Loucy (cell line): ENCODE measurements around the gene RAVER2.

Experiments
- H2AFZ ChIP-seq: fragments of 200-600 bp; sonication (generic); 2 replicates; pipeline ENCODE4 v1.6.0; 2016; ENCODE audit warnings: antibody characterized with exemption, mild to moderate bottlenecking, low read length, moderate library complexity
- H3F3A ChIP-seq: fragments of 200-600 bp; 2 replicates; pipeline ENCODE4 v1.6.0; 2016; ENCODE audit warnings: antibody characterized with exemption, low read depth, mild to moderate bottlenecking
- H3K27me3 ChIP-seq: fragments of 200-600 bp; sonication (generic); 2 replicates; pipeline ENCODE4 v1.6.1; 2014; ENCODE audit warnings: low read length, mild to moderate bottlenecking; ENCODE audit not compliant: insufficient read depth, poor library complexity, severe bottlenecking
- H3K36me3 ChIP-seq: fragments of 200-600 bp; sonication (generic); 2 replicates; pipeline ENCODE4 v1.6.1; 2016; ENCODE audit warnings: low read length; ENCODE audit not compliant: insufficient read depth
- H3K4me1 ChIP-seq: fragments of 200-600 bp; sonication (generic); 2 replicates; pipeline ENCODE4 v1.5.1; 2014; ENCODE audit warnings: low read length, mild to moderate bottlenecking; ENCODE audit not compliant: insufficient read depth, poor library complexity, severe bottlenecking
- H3K4me2 ChIP-seq: fragments of 200-600 bp; sonication (generic); 2 replicates; pipeline ENCODE4 v1.6.0; 2014; ENCODE audit warnings: antibody characterized with exemption, low read length, low read depth, mild to moderate bottlenecking; ENCODE audit not compliant: poor library complexity, severe bottlenecking
- H3K4me3 ChIP-seq: fragments of 200-600 bp; sonication (generic); 2 replicates; pipeline ENCODE4 v1.5.1; 2014; ENCODE audit warnings: low read length, mild to moderate bottlenecking, mixed read lengths; ENCODE audit not compliant: poor library complexity, severe bottlenecking
- H3K79me2 ChIP-seq: fragments of 200-600 bp; sonication (generic); 2 replicates; pipeline ENCODE4 v1.6.1; 2014; ENCODE audit warnings: low read length; ENCODE audit not compliant: insufficient read depth
- H3K9ac ChIP-seq: fragments of 200-600 bp; sonication (generic); 2 replicates; pipeline ENCODE4 v1.6.0; 2014; ENCODE audit warnings: mild to moderate bottlenecking, low read depth, low read length, moderate library complexity; ENCODE audit not compliant: poor library complexity, severe bottlenecking
- H3K9me2 ChIP-seq: fragments of 200-600 bp; sonication (generic); replicated peaks from 2 replicates; pipeline ENCODE4 v1.6.1; 2016; ENCODE audit warnings: low read depth, low read length, mixed read lengths
- H3K9me3 ChIP-seq: fragments of 200-600 bp; sonication (generic); 2 replicates; pipeline ENCODE4 v1.6.1; 2014; ENCODE audit warnings: mild to moderate bottlenecking, antibody characterized with exemption, low read length, low read depth; ENCODE audit not compliant: insufficient read depth
- H4K20me1 ChIP-seq: fragments of 200-600 bp; sonication (generic); 2 replicates; pipeline ENCODE4 v1.6.0; 2014; ENCODE audit warnings: antibody characterized with exemption, low read length, mild to moderate bottlenecking; ENCODE audit not compliant: insufficient read depth, poor library complexity, severe bottlenecking
- CTCF ChIP-seq: fragments of 200-600 bp; sonication (generic); conservative IDR thresholded peaks from 2 replicates; pipeline ENCODE4 v1.5.1; 2014; ENCODE audit warnings: mild to moderate bottlenecking, antibody characterized with exemption, low read length
- EZH2phosphoT487 ChIP-seq: fragments of 200-600 bp; IDR thresholded peaks from 2 replicates; pipeline ENCODE4 v1.6.1; 2018; ENCODE audit warnings: antibody characterized with exemption, mild to moderate bottlenecking, moderate library complexity, borderline replicate concordance

Gene RAVER2

GRCh38 chr1:64848136-64848535, 103.3 kb downstream of the RAVER2 start:
- H3K27me3 ChIP-seq, result no peaks in the 10 kb centered on the region
- no peaks in the 10 kb centered on the region for H3F3A ChIP-seq
- no peak overlapping the region for H3K9ac ChIP-seq
- no peak overlapping the region for H3K4me3 ChIP-seq
- no peaks in the 10 kb centered on the region for H3K9me2 ChIP-seq
- no peaks in the 10 kb centered on the region for H3K9me3 ChIP-seq
- no peaks in the 10 kb centered on the region for H4K20me1 ChIP-seq
- TF ChIP-seq CTCF (no peak), EZH2phosphoT487 (no peak)
- no peaks in the 10 kb centered on the region for H3K4me1 ChIP-seq
- H2AFZ ChIP-seq, result no peak overlapping the region
- H3K79me2 ChIP-seq, result no peaks in the 10 kb centered on the region
- H3K36me3 ChIP-seq, result peaks cover 94% of the 10 kb centered on the region; the same call in 1 of the 2 replicates
- H3K4me2 ChIP-seq, result no peak overlapping the region

- H3K79me2 ChIP-seq, result no peaks in the 10 kb centered on the region
- TF ChIP-seq EZH2phosphoT487, result no peak
- H4K20me1 ChIP-seq, result no peaks in the 10 kb centered on the region
- no peak overlapping the region for H3K9ac ChIP-seq
- H3K4me1 ChIP-seq, result no peaks in the 10 kb centered on the region
- H3F3A ChIP-seq, result no peaks in the 10 kb centered on the region
- no peaks in the 10 kb centered on the region for H3K27me3 ChIP-seq
- H3K4me2 ChIP-seq, result no peak overlapping the region
- H2AFZ ChIP-seq, result no peak overlapping the region
- H3K36me3 ChIP-seq, result peaks cover 94% of the 10 kb centered on the region; the same call in 1 of the 2 replicates
- H3K9me3 ChIP-seq, result no peaks in the 10 kb centered on the region
- H3K4me3 ChIP-seq, result no peak overlapping the region
- no peaks in the 10 kb centered on the region for H3K9me2 ChIP-seq
Measured at GRCh38 chr1:64848803-64849202, 103.9 kb downstream of the RAVER2 start.

- no peak overlapping the region for H2AFZ ChIP-seq
- no peaks in the 10 kb centered on the region for H3F3A ChIP-seq
- H4K20me1 ChIP-seq, result no peaks in the 10 kb centered on the region
- TF ChIP-seq EZH2phosphoT487 (no peak), CTCF (no peak)
- no peak overlapping the region for H3K9ac ChIP-seq
- H3K4me1 ChIP-seq, result no peaks in the 10 kb centered on the region
- no peak overlapping the region for H3K4me2 ChIP-seq
- H3K79me2 ChIP-seq, result no peaks in the 10 kb centered on the region
- peaks cover 94% of the 10 kb centered on the region; the same call in 1 of the 2 replicates for H3K36me3 ChIP-seq
- no peaks in the 10 kb centered on the region for H3K9me3 ChIP-seq
- no peak overlapping the region for H3K4me3 ChIP-seq
- no peaks in the 10 kb centered on the region for H3K27me3 ChIP-seq
- H3K9me2 ChIP-seq, result no peaks in the 10 kb centered on the region
Measured at GRCh38 chr1:64849942-64850341, 105.1 kb downstream of the RAVER2 start.

GRCh38 chr1:64850846-64851245, 106.0 kb downstream of the RAVER2 start:
- no peak for TF ChIP-seq EZH2phosphoT487
- TF ChIP-seq CTCF, result no peak
- H4K20me1 ChIP-seq, result no peaks in the 10 kb centered on the region
- no peaks in the 10 kb centered on the region for H3K27me3 ChIP-seq
- no peaks in the 10 kb centered on the region for H3K4me1 ChIP-seq
- H3K9ac ChIP-seq, result no peak overlapping the region
- H3K79me2 ChIP-seq, result no peaks in the 10 kb centered on the region
- peaks cover 94% of the 10 kb centered on the region; the same call in 1 of the 2 replicates for H3K36me3 ChIP-seq
- H3K4me2 ChIP-seq, result no peak overlapping the region
- H3K9me3 ChIP-seq, result no peaks in the 10 kb centered on the region
- no peak overlapping the region for H3K4me3 ChIP-seq
- no peaks in the 10 kb centered on the region for H3F3A ChIP-seq
- H2AFZ ChIP-seq, result no peak overlapping the region
- H3K9me2 ChIP-seq, result no peaks in the 10 kb centered on the region
